Measurements from ENCODE around the gene APBA2.

- TF ChIP-seq, protein P1, sequence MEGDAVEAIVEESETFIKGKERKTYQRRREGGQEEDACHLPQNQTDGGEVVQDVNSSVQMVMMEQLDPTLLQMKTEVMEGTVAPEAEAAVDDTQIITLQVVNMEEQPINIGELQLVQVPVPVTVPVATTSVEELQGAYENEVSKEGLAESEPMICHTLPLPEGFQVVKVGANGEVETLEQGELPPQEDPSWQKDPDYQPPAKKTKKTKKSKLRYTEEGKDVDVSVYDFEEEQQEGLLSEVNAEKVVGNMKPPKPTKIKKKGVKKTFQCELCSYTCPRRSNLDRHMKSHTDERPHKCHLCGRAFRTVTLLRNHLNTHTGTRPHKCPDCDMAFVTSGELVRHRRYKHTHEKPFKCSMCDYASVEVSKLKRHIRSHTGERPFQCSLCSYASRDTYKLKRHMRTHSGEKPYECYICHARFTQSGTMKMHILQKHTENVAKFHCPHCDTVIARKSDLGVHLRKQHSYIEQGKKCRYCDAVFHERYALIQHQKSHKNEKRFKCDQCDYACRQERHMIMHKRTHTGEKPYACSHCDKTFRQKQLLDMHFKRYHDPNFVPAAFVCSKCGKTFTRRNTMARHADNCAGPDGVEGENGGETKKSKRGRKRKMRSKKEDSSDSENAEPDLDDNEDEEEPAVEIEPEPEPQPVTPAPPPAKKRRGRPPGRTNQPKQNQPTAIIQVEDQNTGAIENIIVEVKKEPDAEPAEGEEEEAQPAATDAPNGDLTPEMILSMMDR (conservative IDR thresholded peaks at IDR 0.05) = no peak
- no peak for TF ChIP-seq ZFX (IDR thresholded peaks at IDR 0.05)
These were observed 43.4 kb downstream of the APBA2 start for GRCh38 chr15:28929200-28929599.

All from C4-2B (cell line).